Brain microvascular endothelial cell (primary cell): Measurements from ENCODE around the gene SYVN1.

Source experiments
- DNase-seq: peaks from one replicate; pipeline ENCODE4 v3.0.0-alpha.2; 2020
- H3K27ac ChIP-seq: fragments of 250-450 bp; sonication (Bioruptor Pico); 2 replicates; pipeline ENCODE4 v1.5.1; 2020; ENCODE audit warnings: mild to moderate bottlenecking, moderate library complexity
- H3K27me3 ChIP-seq: fragments of 250-450 bp; sonication (Bioruptor Pico); replicated peaks from 2 replicates; pipeline ENCODE4 v1.5.1; 2020; ENCODE audit warnings: mild to moderate bottlenecking
- H3K36me3 ChIP-seq: fragments of 250-450 bp; sonication (Bioruptor Pico); replicated peaks from 2 replicates; pipeline ENCODE4 v1.5.1; 2020; ENCODE audit warnings: mild to moderate bottlenecking
- H3K4me3 ChIP-seq: 2 replicates; pipeline ENCODE4 v1.5.1; 2011; ENCODE audit warnings: low read depth, mild to moderate bottlenecking, control low read depth, low read length, moderate library complexity
- CTCF ChIP-seq: IDR thresholded peaks from 2 replicates; pipeline ENCODE4 v1.5.1; 2011; ENCODE audit warnings: low read depth, mild to moderate bottlenecking, moderate library complexity, low read length, control low read depth, inconsistent platforms; ENCODE audit errors: missing control alignments
- in situ Hi-C: cut with HindIII; loops from 2 replicates; pipeline ENCODE4 v1.10.0; 2017; ENCODE audit warnings: low sequenced_read_pairs, low pct_ligation_motif_present

SYVN1 gene

GRCh38 chr11:65165410-65166317, 31.3 kb upstream of the SYVN1 start:
- in situ Hi-C loops: no loop called here
- H3K4me3 ChIP-seq: no peak overlapping the region
- DNase-seq: no peak

GRCh38 chr11:65163684-65164083, 29.4 kb upstream of the SYVN1 start:
- H3K4me3 ChIP-seq: no peak overlapping the region
- no peak for DNase-seq
- TF ChIP-seq CTCF: no peak
- no peaks in the 10 kb centered on the region for H3K36me3 ChIP-seq
- in situ Hi-C loops: no loop called here
- H3K27me3 ChIP-seq: no peaks in the 10 kb centered on the region
- H3K27ac ChIP-seq: no peak overlapping the region

More at GRCh38 chr11:65165410-65166317, 31.3 kb upstream of the SYVN1 start:
- Histone ChIP-seq H3K27me3 (no peaks in the 10 kb centered on the region), H3K36me3 (no peaks in the 10 kb centered on the region), H3K27ac (no peak overlapping the region)
- no peak for TF ChIP-seq CTCF

- in situ Hi-C loops: no loop called here
Measured at GRCh38 chr11:65160643-65161042, 26.3 kb upstream of the SYVN1 start.

DNA sequence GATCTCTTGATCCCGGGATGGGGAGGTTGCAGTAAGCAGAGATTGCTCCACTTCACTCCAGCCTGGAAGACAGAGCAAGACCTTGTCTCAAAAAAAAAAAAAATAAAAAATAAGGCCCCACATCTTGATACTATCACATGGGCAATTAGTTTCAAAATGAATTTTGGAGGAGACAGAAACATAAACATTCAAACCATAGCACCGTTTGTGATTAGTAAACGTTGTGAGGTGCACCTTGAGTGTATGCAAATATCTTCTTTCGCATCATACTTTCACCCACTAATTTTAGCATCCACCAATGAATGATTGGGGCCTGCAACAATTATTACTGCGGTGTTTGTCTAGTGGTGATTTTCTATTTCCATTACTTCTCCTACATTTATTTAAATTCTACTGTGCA, 24.7 kb upstream of the SYVN1 start:
- H3K36me3 ChIP-seq: no peaks in the 10 kb centered on the region
- H3K27ac ChIP-seq: no peak overlapping the region
- H3K4me3 ChIP-seq: no peak overlapping the region
- TF ChIP-seq CTCF: no peak
- DNase-seq: no peak
- no peaks in the 10 kb centered on the region for H3K27me3 ChIP-seq
- in situ Hi-C loops: no loop called here

More at GRCh38 chr11:65160643-65161042, 26.3 kb upstream of the SYVN1 start:
- H3K36me3 ChIP-seq: no peaks in the 10 kb centered on the region
- no peak for TF ChIP-seq CTCF
- no peak overlapping the region for H3K27ac ChIP-seq
- no peak overlapping the region for H3K4me3 ChIP-seq
- no peak for DNase-seq
- H3K27me3 ChIP-seq: no peaks in the 10 kb centered on the region

DNA sequence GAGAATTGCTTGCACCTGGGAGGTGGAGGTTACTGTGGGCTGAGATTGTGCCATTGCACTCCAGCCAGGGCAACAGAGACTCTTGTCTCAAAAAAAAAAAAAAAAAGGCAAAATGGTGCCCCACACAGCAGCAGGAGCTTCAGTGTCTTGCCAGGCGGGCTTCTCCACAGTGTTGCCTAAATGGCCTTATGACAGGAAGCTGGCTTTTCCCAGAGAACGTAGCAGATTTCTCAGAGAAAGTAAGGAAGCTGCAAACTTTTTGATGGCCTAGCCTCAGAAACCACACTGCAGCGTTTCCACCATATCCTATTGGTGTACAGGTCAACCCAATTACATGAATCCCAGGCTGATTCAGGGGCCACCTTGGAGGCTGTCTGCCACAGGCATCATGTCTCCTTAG, 23.0 kb upstream of the SYVN1 start:
- no peaks in the 10 kb centered on the region for H3K27me3 ChIP-seq
- TF ChIP-seq CTCF: no peak

More for the DNA sequence above, 23.0 kb upstream of the SYVN1 start:
- in situ Hi-C loops: no loop called here
- H3K36me3 ChIP-seq: no peaks in the 10 kb centered on the region
- no peak overlapping the region for H3K27ac ChIP-seq
- no peak overlapping the region for H3K4me3 ChIP-seq
- no peak for DNase-seq
